Epithelial cell of proximal tubule (primary cell): ENCODE measurements around the gene KCTD16. TPM values are rescaled to one million over a fixed set of nuclear protein-coding genes. Genes with fewer than 3 reads are reported as not detected.

Source experiments
- DNase-seq: peaks from one replicate; pipeline ENCODE4 v3.0.0-alpha.2; 2011; ENCODE audit warnings: low read depth
- H3K4me3 ChIP-seq: 2 replicates; pipeline ENCODE4 v1.5.1; 2011; ENCODE audit warnings: low read depth, mild to moderate bottlenecking, low read length
- CTCF ChIP-seq: conservative IDR thresholded peaks from 2 replicates; pipeline ENCODE4 v1.5.1; 2012; ENCODE audit warnings: low read depth, mild to moderate bottlenecking, low read length
- total RNA-seq: library from RNA; depleted of rRNA; stranded (reverse); fragments of >200 nt; gene quantifications from 2 replicates; pipeline ENCODE4 v1.2.3, GENCODE V29; 2015

The KCTD16 gene
- total RNA-seq, 1 donor from 2014 or later: 0.06 TPM

DNA sequence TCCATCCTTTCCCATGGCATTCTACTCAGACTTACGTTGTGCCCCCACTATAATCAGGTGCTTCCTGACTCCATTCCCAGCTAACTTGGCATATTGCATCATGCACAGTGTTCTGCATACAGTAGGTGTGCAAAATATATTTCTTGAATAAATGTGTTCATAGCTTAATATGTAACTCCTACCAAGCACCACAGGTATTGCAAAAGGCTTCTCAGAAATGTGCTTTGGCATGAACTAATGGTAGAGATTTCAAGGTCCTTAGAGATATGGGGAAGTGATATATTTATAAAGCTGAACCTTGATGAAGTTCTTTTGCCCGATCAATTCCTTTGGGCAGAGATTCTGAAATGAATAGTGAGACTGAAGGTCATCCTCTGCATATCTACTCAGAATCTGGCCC, 220.4 kb downstream of the KCTD16 start:
- no peak for TF ChIP-seq CTCF
- DNase-seq: no peak
- no peak overlapping the region for H3K4me3 ChIP-seq

DNA sequence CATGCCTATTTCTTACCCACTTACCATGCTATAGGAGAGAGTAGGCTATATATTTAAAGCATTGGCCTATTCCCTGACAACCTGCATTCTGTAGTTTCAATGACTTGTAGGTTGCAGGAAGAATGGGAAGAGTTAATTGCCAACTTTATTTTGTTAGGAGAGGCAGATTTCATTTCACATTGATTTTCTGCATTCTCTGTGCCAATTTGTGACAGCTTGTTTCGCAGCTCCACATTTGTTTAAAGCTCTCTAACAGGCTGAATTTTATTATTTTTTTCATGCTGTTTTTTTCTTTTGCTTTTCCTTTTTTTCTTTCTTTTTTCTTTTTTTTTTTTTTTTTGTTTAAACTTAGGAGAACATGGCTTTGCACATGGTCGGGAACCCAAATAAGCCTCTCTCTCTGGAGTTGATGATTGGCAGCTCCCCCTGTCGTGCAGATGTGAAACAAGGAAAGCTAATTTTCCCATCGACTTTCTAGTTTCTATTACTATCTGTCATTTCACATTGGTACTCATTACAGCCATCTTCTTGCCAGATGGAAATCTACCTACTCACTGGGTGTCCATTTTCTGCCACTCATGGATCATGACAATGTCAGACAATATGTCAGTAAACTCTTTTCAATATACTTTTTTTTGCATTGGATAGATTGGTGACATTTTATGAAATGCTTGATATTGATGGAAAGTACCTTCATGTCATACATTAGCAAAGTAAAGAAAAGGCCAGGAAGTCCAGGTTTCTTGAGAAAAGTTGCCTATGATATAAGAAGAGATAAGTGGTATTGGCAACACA, 223.2 kb downstream of the KCTD16 start:
- no peak overlapping the region for H3K4me3 ChIP-seq
- DNase-seq: no peak
- TF ChIP-seq CTCF: no peak

GRCh38 chr5:144395704-144396103, 225.0 kb downstream of the KCTD16 start:
- TF ChIP-seq CTCF: no peak
- DNase-seq: no peak
- no peak overlapping the region for H3K4me3 ChIP-seq

GRCh38 chr5:144403058-144403457, 232.4 kb downstream of the KCTD16 start:
- no peak overlapping the region for H3K4me3 ChIP-seq
- no peak for TF ChIP-seq CTCF
- DNase-seq: no peak

DNA sequence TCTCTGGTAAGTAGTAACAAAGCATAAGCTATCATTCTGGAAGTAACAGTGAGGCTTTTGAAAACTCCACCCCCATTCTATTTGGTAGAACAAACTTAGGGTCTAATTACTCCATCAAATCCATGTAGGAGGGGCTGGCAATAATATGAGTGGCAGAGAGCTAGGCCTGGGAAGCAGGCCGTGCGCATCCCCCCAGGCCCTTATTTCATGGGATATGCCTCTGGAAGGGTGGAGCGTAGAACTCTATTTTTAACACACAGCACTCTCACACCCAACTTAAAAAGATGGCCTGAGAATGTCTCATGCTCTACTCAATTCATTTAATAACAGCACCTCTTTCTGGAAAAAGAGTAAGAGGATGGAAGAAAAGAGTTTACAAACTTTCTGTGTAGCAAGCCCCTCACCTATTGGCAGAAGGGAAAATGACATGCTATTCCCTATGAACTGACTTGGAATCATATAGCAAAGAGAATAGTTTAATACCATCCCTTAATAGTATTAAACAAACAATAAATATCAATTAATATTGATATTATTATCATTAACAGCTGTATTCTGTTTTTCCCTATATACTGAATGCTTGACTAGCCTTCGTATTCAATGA, 233.2 kb downstream of the KCTD16 start:
- no peak for DNase-seq
- TF ChIP-seq CTCF: peak; percentile 16
- no peak overlapping the region for H3K4me3 ChIP-seq

DNA sequence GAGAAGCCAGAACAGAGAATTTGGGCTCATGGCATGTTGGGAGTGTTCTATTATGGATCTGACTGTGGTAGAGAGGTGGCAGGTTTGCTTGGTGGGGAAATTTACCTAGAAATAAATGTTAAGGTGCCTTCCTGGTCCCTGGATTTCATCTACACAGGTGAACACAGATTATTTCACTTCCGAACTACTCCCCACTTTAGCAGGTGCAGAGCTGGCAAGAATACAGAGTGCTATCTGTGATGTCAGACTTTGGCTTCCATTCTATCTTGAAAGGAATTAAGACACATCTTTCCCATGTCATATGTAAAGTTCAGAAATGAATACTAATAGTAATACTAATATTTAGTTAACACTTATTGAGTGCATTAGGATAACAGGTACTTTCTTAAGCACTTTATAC, 234.0 kb downstream of the KCTD16 start:
- TF ChIP-seq CTCF: no peak
- DNase-seq: no peak
- H3K4me3 ChIP-seq: no peak overlapping the region

GRCh38 chr5:144405991-144406390, 235.3 kb downstream of the KCTD16 start:
- no peak for TF ChIP-seq CTCF
- H3K4me3 ChIP-seq: no peak overlapping the region
- no peak for DNase-seq
